ENCODE results near the gene KIAA1671. TPM values are rescaled to one million over a fixed set of nuclear protein-coding genes. Genes with fewer than 3 reads are reported as not detected.

Gene KIAA1671
- total and polyA plus RNA-seq, 2 of the 13 experiments (the other 11 are each of a cell fraction or from before 2014, with no cell fraction given), result 13.5 to 13.6 TPM

GRCh38 chr22:25110846-25111578, 158.5 kb downstream of the KIAA1671 start (continued):
- TF ChIP-seq ZHX1 (CRISPR knock-in tag; IDR thresholded peaks at IDR 0.05; ENCODE audit: low read depth) (0 out of 2 replicates have a peak, but pooled peaks have one; percentile 42), POLR2AphosphoS5 (IDR thresholded peaks at IDR 0.05; ENCODE audit: low read depth, low read length) (no peak; the same call in 1 of the 2 replicates), ZFX (CRISPR knock-in tag; IDR thresholded peaks at IDR 0.05; ENCODE audit: low read depth) (peak; percentile 29; the same call in 1 of the 2 replicates), ZBTB10 (CRISPR knock-in tag; IDR thresholded peaks at IDR 0.05; ENCODE audit: borderline replicate concordance) (0 out of 2 replicates have a peak, but pooled peaks have one; percentile 37), POGK (CRISPR knock-in tag; conservative IDR thresholded peaks at IDR 0.05) (no peak), STAT5B (CRISPR knock-in tag; IDR thresholded peaks at IDR 0.05) (no peak), ATF4 (CRISPR knock-in tag; IDR thresholded peaks at IDR 0.05) (peak in 1 of 2 experiments; percentile 62; a peak in 1 of 4 replicates), PCBP2 (optimal IDR thresholded peaks at IDR 0.05; ENCODE audit: low read depth, low read length, poor library complexity, severe bottlenecking) (no peak), ZNF572 (CRISPR knock-in tag; IDR thresholded peaks at IDR 0.05) (peak; percentile 18; the same call in 1 of the 2 replicates), PRMT3 (CRISPR knock-in tag; IDR thresholded peaks at IDR 0.05; ENCODE audit: borderline replicate concordance, low read depth) (no peak), TEAD2 (CRISPR knock-in tag; IDR thresholded peaks at IDR 0.05) (no peak), ZSCAN12 (CRISPR knock-in tag; IDR thresholded peaks at IDR 0.05) (no peak), THRA (CRISPR knock-in tag; IDR thresholded peaks at IDR 0.05; ENCODE audit: borderline replicate concordance) (no peak), DMAP1 (CRISPR knock-in tag; IDR thresholded peaks at IDR 0.05) (no peak), PLRG1 (conservative IDR thresholded peaks at IDR 0.05) (no peak), RNF2 (conservative IDR thresholded peaks at IDR 0.05; ENCODE audit: low read depth) (0 out of 2 replicates have a peak, but pooled peaks have one; percentile 52), PLSCR1 (CRISPR knock-in tag; IDR thresholded peaks at IDR 0.05; ENCODE audit: borderline replicate concordance) (no peak), SIN3B (IDR thresholded peaks at IDR 0.05; ENCODE audit: low read length) (no peak)
